GM12878 (cell line): ENCODE data around the gene KPTN. TPM values are rescaled to one million over a fixed set of nuclear protein-coding genes. Genes with fewer than 3 reads are reported as not detected.

Source experiments
- ATAC-seq: fragments of 200-7000 bp; cut with Tn5 transposase; 3 replicates; pipeline ENCODE4 v1.9.1; 2020; ENCODE audit warnings: mild to moderate bottlenecking, moderate library complexity
- BruUV-seq: library from RNA; stranded (reverse); fragments of 400-500 nt; replicated peaks from 2 replicates; lab custom pipeline; 2021; lab: Mats Ljungman, UMichigan
- CTCF ChIA-PET: fragments of 300-600 bp; sonication (Branson Sonifier 250); formaldehyde crosslinking; extraction: SDS; loops from one replicate; lab custom pipeline; 2021; ENCODE audit warnings: inconsistent platforms; lab: Yijun Ruan, JAX
- POLR2A ChIA-PET: fragments of 350-600 bp; formaldehyde crosslinking; extraction: SDS; loops from one replicate; lab custom pipeline; 2021; ENCODE audit warnings: inconsistent platforms; lab: Charles Lee
- RAD21 ChIA-PET: fragments of 300-600 bp; sonication (Branson Sonifier 250); formaldehyde crosslinking; loops from one replicate; lab custom pipeline; 2023; ENCODE audit warnings: antibody characterized with exemption; ENCODE audit not compliant: unreplicated experiment; lab: Charles Lee
- SMC1A ChIA-PET: fragments of 300-600 bp; sonication (Branson Sonifier 250); formaldehyde crosslinking; loops from one replicate; lab custom pipeline; 2023; ENCODE audit not compliant: unreplicated experiment, uncharacterized antibody; lab: Charles Lee
- DNase-seq: peaks from one replicate; pipeline ENCODE4 v3.0.0-alpha.2; 2011; ENCODE audit warnings: low read depth, low spot score
- FAIRE-seq: peaks from 3 replicates; lab custom pipeline; 2011; peaks lifted over from hg19 to GRCh38; lab: Jason Lieb, UNC
- H2AFZ ChIP-seq: 2 replicates; pipeline ENCODE4 v1.6.0; 2011; ENCODE audit warnings: low read depth, low read length, control low read depth; ENCODE audit not compliant: control insufficient read depth
- H3K27ac ChIP-seq: 2 replicates; pipeline ENCODE4 v1.5.1; 2011; ENCODE audit warnings: control low read depth; ENCODE audit not compliant: control insufficient read depth, insufficient read depth
- H3K27me3 ChIP-seq, 2 experiments: replicated peaks in 1 of 2; 2 replicates each; pipeline versions ENCODE4 v1.6.0 to v1.6.1; 2011; ENCODE audit warnings: low read length in 1 of 2; ENCODE audit not compliant: control insufficient read depth in 2 of 2, insufficient read depth in 2 of 2
- H3K36me3 ChIP-seq, 2 experiments: 2 replicates each; pipeline ENCODE4 v1.5.1; 2011; ENCODE audit warnings: low read length in 1 of 2; ENCODE audit not compliant: control insufficient read depth in 2 of 2, insufficient read depth in 2 of 2
- H3K4me1 ChIP-seq: 2 replicates; pipeline ENCODE4 v1.6.1; 2011; ENCODE audit warnings: mild to moderate bottlenecking, low read length, moderate library complexity, mixed read lengths; ENCODE audit not compliant: control insufficient read depth, insufficient read depth
- H3K4me2 ChIP-seq: 2 replicates; pipeline ENCODE4 v1.6.0; 2011; ENCODE audit warnings: control low read depth; ENCODE audit not compliant: control insufficient read depth, insufficient read depth
- H3K4me3 ChIP-seq: fragments of 200-600 bp; sonication (generic); 2 replicates; pipeline ENCODE4 v1.5.1; 2016
- H3K79me2 ChIP-seq: 2 replicates; pipeline ENCODE4 v1.6.0; 2011; ENCODE audit warnings: low read length; ENCODE audit not compliant: control insufficient read depth, insufficient read depth
- H3K9ac ChIP-seq: 2 replicates; pipeline ENCODE4 v1.8.0; 2011; ENCODE audit warnings: low read length, control low read depth, mixed read lengths; ENCODE audit not compliant: control insufficient read depth, insufficient read depth
- H3K9me3 ChIP-seq: replicated peaks from 3 replicates; pipeline ENCODE4 v1.5.1; 2011; ENCODE audit warnings: mild to moderate bottlenecking, low read length; ENCODE audit not compliant: control insufficient read depth, insufficient read depth
- H4K20me1 ChIP-seq: 2 replicates; pipeline ENCODE4 v1.6.0; 2011; ENCODE audit not compliant: control insufficient read depth, insufficient read depth
- BCL3 ChIP-seq: IDR thresholded peaks from 2 replicates; pipeline ENCODE4 v1.6.1; 2011; ENCODE audit warnings: borderline replicate concordance, low read depth, mild to moderate bottlenecking, moderate library complexity, low read length; ENCODE audit not compliant: insufficient read depth, poor library complexity, severe bottlenecking
- CEBPB ChIP-seq, 2 experiments: fragments of 150-350 bp in 1 of 2; IDR thresholded peaks; 2 replicates each; pipeline ENCODE4 v1.6.1; 2012 to 2014; ENCODE audit warnings: low read depth in 2 of 2, low read length in 2 of 2, borderline replicate concordance in 1 of 2, inconsistent platforms in 1 of 2
- CREB1 ChIP-seq: IDR thresholded peaks from 2 replicates; pipeline ENCODE4 v1.6.1; 2012; ENCODE audit warnings: low read depth, mild to moderate bottlenecking, inconsistent platforms
- CUX1 ChIP-seq: IDR thresholded peaks from 2 replicates; pipeline ENCODE4 v1.6.1; 2012; ENCODE audit warnings: improper control_type of control experiment, low read depth, low read length; ENCODE audit not compliant: insufficient replicate concordance
- EZH2 ChIP-seq: IDR thresholded peaks from 2 replicates; pipeline ENCODE4 v1.6.1; 2012; ENCODE audit warnings: low read depth, mild to moderate bottlenecking, control low read depth, inconsistent platforms, low read length, borderline replicate concordance; ENCODE audit not compliant: control insufficient read depth
- HDAC2 ChIP-seq: fragments of 200-600 bp; sonication (generic); IDR thresholded peaks from 2 replicates; pipeline ENCODE4 v1.6.1; 2017
- NR2C2 ChIP-seq: IDR thresholded peaks from 2 replicates; pipeline ENCODE4 v1.6.1; 2011; ENCODE audit warnings: borderline replicate concordance, low read depth; ENCODE audit not compliant: control insufficient read depth, insufficient read length
- TBL1XR1 ChIP-seq: IDR thresholded peaks from 2 replicates; pipeline ENCODE4 v1.6.1; 2012; ENCODE audit warnings: low read depth, low read length, improper control_type of control experiment
- ZBED1 ChIP-seq: IDR thresholded peaks from 2 replicates; pipeline ENCODE4 v1.6.1; 2016; ENCODE audit warnings: borderline replicate concordance
- ZNF24 ChIP-seq: fragments of 450-650 bp; IDR thresholded peaks from 2 replicates; pipeline ENCODE4 v1.6.1; 2017; ENCODE audit warnings: antibody characterized with exemption, mild to moderate bottlenecking
- ZNF274 ChIP-seq: IDR thresholded peaks from one replicate; pipeline ENCODE4 v1.8.0; 2011; ENCODE audit not compliant: insufficient read length, insufficient read depth
- WGBS: methylation state at CpG from one replicate; pipeline ENCODE4 v1.1.6; 2016; ENCODE audit warnings: low lambda C conversion rate; ENCODE audit not compliant: insufficient replicate concordance, insufficient coverage; ENCODE audit errors: missing lambda C conversion rate; 5-methylcytosine and 5-hydroxymethylcytosine counted together
- in situ Hi-C: fragments of 300-500 bp; cut with MboI; formaldehyde crosslinking; loops from 9 replicates; pipeline ENCODE4 v1.14.3; 2018; ENCODE audit warnings: mixed read lengths
- intact Hi-C: fragments of 100-400 bp; cut with micrococcal nuclease; formaldehyde crosslinking; loops from one replicate; pipeline ENCODE4 v1.14.2; 2022; ENCODE audit not compliant: unreplicated experiment
- polyA plus RNA-seq, 11 experiments: library from polyadenylated mRNA; depleted of rRNA in 4 of 11; unstranded in 6 of 11; stranded (reverse) in 5 of 11; fragments of >200 nt; fragmentation: Nextera tagmentation in 4 of 11; fragmentation: Illumina TruSeq in 1 of 11; extraction: Ambion mirVana in 4 of 11; extraction: Trizol in 1 of 11; gene quantifications; 1 replicate in 1 of 11; 2 replicates in 10 of 11; pipeline versions ENCODE4 v1.2.1 to v1.2.3, GENCODE V29; 2011 to 2016; ENCODE audit warnings: inconsistent platforms in 2 of 11, missing spikeins in 2 of 11, low read depth in 1 of 11
- total RNA-seq, 4 experiments: library from RNA; depleted of rRNA in 3 of 4; stranded (reverse); fragments of >200 nt in 3 of 4; fragmentation: Illumina TruSeq in 1 of 4; extraction: Trizol in 1 of 4; gene quantifications; 2 replicates each; pipeline versions ENCODE4 v1.2.1 to v1.2.3, GENCODE V29; 2013 to 2021
- TF ChIP-seq, protein P1 (sequence below): fragments of 450-650 bp; IDR thresholded peaks from 2 replicates; pipeline ENCODE4 v1.6.1; 2016; ENCODE audit warnings: mild to moderate bottlenecking

KPTN gene
- total and polyA plus RNA-seq, 10 of the 15 experiments (the other 5 are each of a cell fraction or from before 2014, with no cell fraction given), result 0.60 to 10.1 (median 6.0) TPM

GRCh38 chr19:47497821-47498520 lies 14.0 kb upstream of the KPTN start (continued):
- no peak for TF ChIP-seq NR2C2
- TF ChIP-seq ZNF274, result no peak
- TF ChIP-seq ZBED1, result no peak
- TF ChIP-seq TBL1XR1, result no peak
- TF ChIP-seq, protein P1, sequence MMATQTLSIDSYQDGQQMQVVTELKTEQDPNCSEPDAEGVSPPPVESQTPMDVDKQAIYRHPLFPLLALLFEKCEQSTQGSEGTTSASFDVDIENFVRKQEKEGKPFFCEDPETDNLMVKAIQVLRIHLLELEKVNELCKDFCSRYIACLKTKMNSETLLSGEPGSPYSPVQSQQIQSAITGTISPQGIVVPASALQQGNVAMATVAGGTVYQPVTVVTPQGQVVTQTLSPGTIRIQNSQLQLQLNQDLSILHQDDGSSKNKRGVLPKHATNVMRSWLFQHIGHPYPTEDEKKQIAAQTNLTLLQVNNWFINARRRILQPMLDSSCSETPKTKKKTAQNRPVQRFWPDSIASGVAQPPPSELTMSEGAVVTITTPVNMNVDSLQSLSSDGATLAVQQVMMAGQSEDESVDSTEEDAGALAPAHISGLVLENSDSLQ, result no peak

DNA sequence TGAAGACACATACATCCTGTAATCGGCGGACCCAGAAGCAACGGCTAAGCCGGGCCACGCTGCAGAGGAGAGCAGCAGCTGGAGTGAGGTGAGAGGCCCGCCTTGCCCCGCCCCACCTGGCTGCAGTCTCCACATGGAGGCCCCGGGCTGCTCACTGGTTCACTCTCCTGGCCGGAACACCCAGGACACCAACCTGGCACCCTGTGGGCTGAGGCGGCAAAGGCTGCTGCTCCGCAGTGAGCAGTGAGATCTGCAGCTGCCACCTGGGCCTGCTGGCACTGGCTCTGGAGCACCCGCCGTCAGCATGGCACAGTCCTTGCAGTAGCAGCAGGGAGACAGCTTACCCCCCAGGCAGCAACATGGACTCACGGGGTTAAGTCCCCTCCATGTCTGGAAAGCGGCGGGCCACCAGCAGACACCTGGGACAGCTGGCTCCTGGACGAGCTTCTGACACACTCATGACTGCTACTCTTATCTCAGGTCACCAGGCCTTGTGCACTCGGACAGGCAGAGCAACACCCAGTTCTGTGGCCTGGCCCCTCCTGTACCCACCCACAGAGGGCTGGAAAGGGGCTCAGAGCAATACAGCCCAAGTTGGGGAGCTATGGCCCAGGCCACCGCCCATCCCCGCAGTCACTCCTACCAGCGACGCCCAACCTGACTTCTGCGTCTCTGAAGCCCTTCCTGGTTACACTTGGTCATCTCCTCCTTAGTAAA lies 13.2 kb upstream of the KPTN start:
- no peak for FAIRE-seq
- CTCF ChIA-PET, result interaction anchor here (1.0 kb wide), 1 partner anchor 11 kb away, joined by 3 read pairs; no protein-coding TSS in a partner anchor
- Histone ChIP-seq H3K36me3 (peaks cover 20 to 38% of the 10 kb centered on the region in 2 experiments; a peak in 3 of 4 replicates), H3K4me2 (no peak overlapping the region), H3K9ac (no peak overlapping the region), H2AFZ (no peak overlapping the region), H3K4me3 (no peak overlapping the region)
- SMC1A ChIA-PET, result no interaction called here
- intact Hi-C loops, result no loop called here
- no TSS peak for BruUV-seq
- no peak for DNase-seq
- POLR2A ChIA-PET, result interaction anchor here (0.6 kb wide), 1 partner anchor 16 kb away, joined by 4 read pairs; no protein-coding TSS in a partner anchor
- ATAC-seq, result no peak
- TF ChIP-seq BCL3, result no peak
- no peak for TF ChIP-seq ZNF24
- no peak for TF ChIP-seq CEBPB (IDR thresholded peaks at IDR 0.05; ENCODE audit: borderline replicate concordance in 1 of 2, low read depth in 2 of 2, low read length in 2 of 2)
- no peak for TF ChIP-seq CUX1
- TF ChIP-seq CREB1, result no peak
- TF ChIP-seq HDAC2, result no peak
- TF ChIP-seq EZH2, result no peak
- TF ChIP-seq, all 136 proteins: peak for 0
- WGBS, result 91% methylated on average over 23 of the region's 23 CpGs
- no peaks in the 10 kb centered on the region; the same call in 1 of the 2 replicates for H3K79me2 ChIP-seq
- in situ Hi-C loops, result no loop called here
- H4K20me1 ChIP-seq, result no peaks in the 10 kb centered on the region; the same call in 1 of the 2 replicates
- H3K4me1 ChIP-seq, result no peaks in the 10 kb centered on the region
- H3K27ac ChIP-seq, result no peak overlapping the region
- RAD21 ChIA-PET, result no interaction called here
- H3K27me3 ChIP-seq, result no peaks in the 10 kb centered on the region
- no peaks in the 10 kb centered on the region for H3K9me3 ChIP-seq
